HCT116 (cell line): ENCODE data around the gene EHD4. TPM values are rescaled to one million over a fixed set of nuclear protein-coding genes. Genes with fewer than 3 reads are reported as not detected.

ENCODE experiments used
- ATAC-seq: fragments of 200-7000 bp; cut with Tn5 transposase; 2 replicates; pipeline ENCODE4 v1.9.1; 2020; ENCODE audit warnings: mild to moderate bottlenecking, moderate library complexity
- BruUV-seq: library from RNA; stranded (reverse); fragments of 400-500 nt; replicated peaks from 2 replicates; lab custom pipeline; 2021; lab: Mats Ljungman, UMichigan
- CTCF ChIA-PET: fragments of 300-600 bp; sonication (Branson Sonifier 250); formaldehyde crosslinking; loops from one replicate; lab custom pipeline; 2021; ENCODE audit warnings: antibody characterized with exemption; lab: Charles Lee
- POLR2A ChIA-PET: fragments of 300-600, 350-600 bp; sonication (Branson Sonifier 250); formaldehyde crosslinking; loops from one replicate; lab custom pipeline; 2021; ENCODE audit warnings: antibody characterized with exemption; lab: Charles Lee
- RAD21 ChIA-PET, 2 experiments: fragments of 300-600 bp; sonication (Branson Sonifier 250); formaldehyde crosslinking; loops; one replicate each; lab custom pipeline; 2023; ENCODE audit warnings: low total read pairs in 2 of 2; ENCODE audit not compliant: uncharacterized antibody in 2 of 2, unreplicated experiment in 2 of 2, low non-redundant PET in 1 of 2; lab: Charles Lee
- DNase-seq: peaks from one replicate; pipeline ENCODE4 v3.0.0-alpha.2; 2010; ENCODE audit warnings: low read depth, low spot score
- H2AFZ ChIP-seq: fragments of 200-600 bp; shearing (Covaris generic), sonication (generic); 2 replicates; pipeline ENCODE4 v1.6.1; 2017; ENCODE audit warnings: low read depth, mixed run types, mixed read lengths, antibody characterized with exemption, low read length; ENCODE audit not compliant: poor library complexity, severe bottlenecking
- H3K27ac ChIP-seq: 2 replicates; pipeline ENCODE4 v1.5.1; 2012; ENCODE audit warnings: low read depth, low read length
- H3K27me3 ChIP-seq: fragments of 200-600 bp; sonication (generic); 2 replicates; pipeline ENCODE4 v1.6.1; 2016; ENCODE audit warnings: mixed run types, low read length, mixed read lengths; ENCODE audit not compliant: insufficient read depth
- H3K36me3 ChIP-seq, 2 experiments: fragments of 200-500 bp in 1 of 2; fragments of 200-600 bp in 1 of 2; sonication (Bioruptor generic) in 1 of 2; sonication (generic) in 1 of 2; 2 replicates each; pipeline versions ENCODE4 v1.5.1 to v1.6.1; 2014 to 2016; ENCODE audit warnings: low read length in 2 of 2, inconsistent platforms in 1 of 2, mixed read lengths in 1 of 2, mixed run types in 1 of 2; ENCODE audit not compliant: insufficient read depth in 2 of 2, control insufficient read depth in 1 of 2
- H3K4me1 ChIP-seq, 2 experiments: fragments of 200-600 bp in 1 of 2; sonication (generic) in 1 of 2; 2 replicates each; pipeline versions ENCODE4 v1.5.1 to v1.6.1; 2012 to 2017; ENCODE audit warnings: low read length in 2 of 2, inconsistent platforms in 1 of 2, mild to moderate bottlenecking in 1 of 2, mixed read lengths in 1 of 2, mixed run types in 1 of 2, moderate library complexity in 1 of 2; ENCODE audit not compliant: insufficient read depth in 2 of 2, control insufficient read depth in 1 of 2
- H3K4me2 ChIP-seq: fragments of 200-600 bp; sonication (generic); 2 replicates; pipeline ENCODE4 v1.6.1; 2017; ENCODE audit warnings: mixed run types, low read length, mixed read lengths
- H3K4me3 ChIP-seq, 2 experiments: fragments of 200-600 bp in 1 of 2; sonication (generic) in 1 of 2; replicated peaks in 1 of 2; 2 replicates each; pipeline ENCODE4 v1.5.1; 2011 to 2016; ENCODE audit warnings: low read length in 2 of 2, control low read depth in 1 of 2, low read depth in 1 of 2, mild to moderate bottlenecking in 1 of 2, mixed read lengths in 1 of 2, mixed run types in 1 of 2
- H3K79me2 ChIP-seq: fragments of 200-600 bp; sonication (generic); 2 replicates; pipeline ENCODE4 v1.6.1; 2017; ENCODE audit warnings: mild to moderate bottlenecking, mixed run types, low read length, moderate library complexity, mixed read lengths; ENCODE audit not compliant: insufficient read depth
- H3K9ac ChIP-seq: fragments of 200-600 bp; sonication (generic); 2 replicates; pipeline ENCODE4 v1.6.1; 2016; ENCODE audit warnings: low read length, mixed read lengths
- H3K9me2 ChIP-seq: fragments of 200-600 bp; sonication (generic), shearing (Covaris generic); 2 replicates; pipeline ENCODE4 v1.6.1; 2017; ENCODE audit warnings: mixed run types, mild to moderate bottlenecking, moderate library complexity; ENCODE audit not compliant: insufficient read depth
- H3K9me3 ChIP-seq, 2 experiments: fragments of 200-500 bp in 1 of 2; fragments of 200-600 bp in 1 of 2; sonication (Bioruptor generic) in 1 of 2; sonication (generic) in 1 of 2; 2 replicates each; pipeline ENCODE4 v1.6.1; 2014 to 2017; ENCODE audit warnings: low read length in 2 of 2, mixed read lengths in 2 of 2, inconsistent platforms in 1 of 2, low read depth in 1 of 2, mild to moderate bottlenecking in 1 of 2, mixed run types in 1 of 2, moderate library complexity in 1 of 2; ENCODE audit not compliant: control insufficient read depth in 1 of 2, insufficient read depth in 1 of 2
- H4K20me1 ChIP-seq: fragments of 200-600 bp; sonication (generic), shearing (Covaris generic); 2 replicates; pipeline ENCODE4 v1.6.1; 2017; ENCODE audit warnings: mixed run types, mild to moderate bottlenecking, moderate library complexity; ENCODE audit not compliant: insufficient read depth
- ATF3 ChIP-seq: IDR thresholded peaks from 2 replicates; pipeline ENCODE4 v1.6.1; 2012
- CBX3 ChIP-seq: IDR thresholded peaks from 2 replicates; pipeline ENCODE4 v1.6.1; 2012; ENCODE audit warnings: low read depth
- CEBPB ChIP-seq: IDR thresholded peaks from 2 replicates; pipeline ENCODE4 v1.6.1; 2012; ENCODE audit warnings: low read depth
- EGR1 ChIP-seq: IDR thresholded peaks from 2 replicates; pipeline ENCODE4 v1.6.1; 2012; ENCODE audit warnings: low read depth
- ELF1 ChIP-seq: IDR thresholded peaks from 2 replicates; pipeline ENCODE4 v1.6.1; 2012; ENCODE audit warnings: low read depth, borderline replicate concordance
- EZH2 ChIP-seq: fragments of 200-600 bp; sonication (generic); IDR thresholded peaks from 2 replicates; pipeline ENCODE4 v1.6.1; 2017; ENCODE audit warnings: antibody characterized with exemption, mixed run types
- EZH2phosphoT487 ChIP-seq: fragments of 200-600 bp; IDR thresholded peaks from 2 replicates; pipeline ENCODE4 v1.6.1; 2018; ENCODE audit warnings: antibody characterized with exemption, borderline replicate concordance
- JUND ChIP-seq: IDR thresholded peaks from 2 replicates; pipeline ENCODE4 v1.6.1; 2012
- POLR2A ChIP-seq: IDR thresholded peaks from 2 replicates; pipeline ENCODE4 v1.7.0; 2011; ENCODE audit warnings: borderline replicate concordance; ENCODE audit not compliant: insufficient read depth, insufficient read length; ENCODE audit errors: extremely low read depth
- RAD21 ChIP-seq: IDR thresholded peaks from 2 replicates; pipeline ENCODE4 v1.6.1; 2012; ENCODE audit warnings: low read depth, mild to moderate bottlenecking
- SIN3A ChIP-seq: IDR thresholded peaks from 2 replicates; pipeline ENCODE4 v1.6.1; 2012; ENCODE audit warnings: low read depth
- SP1 ChIP-seq: IDR thresholded peaks from 2 replicates; pipeline ENCODE4 v1.6.1; 2012; ENCODE audit warnings: low read depth
- SRF ChIP-seq: IDR thresholded peaks from 2 replicates; pipeline ENCODE4 v1.6.1; 2012; ENCODE audit warnings: low read depth
- TCF7L2 ChIP-seq: IDR thresholded peaks from 2 replicates; pipeline ENCODE4 v1.7.0; 2011; ENCODE audit warnings: borderline replicate concordance, inconsistent platforms; ENCODE audit not compliant: insufficient read depth, insufficient read length; ENCODE audit errors: extremely low read depth
- YY1 ChIP-seq: IDR thresholded peaks from 2 replicates; pipeline ENCODE4 v1.6.1; 2011; ENCODE audit warnings: low read length, low read depth, moderate library complexity, mild to moderate bottlenecking; ENCODE audit not compliant: insufficient replicate concordance; ENCODE audit errors: extremely low read depth
- ZBTB33 ChIP-seq: IDR thresholded peaks from 2 replicates; pipeline ENCODE4 v1.6.1; 2011; ENCODE audit warnings: mild to moderate bottlenecking, low read length, moderate library complexity; ENCODE audit not compliant: insufficient replicate concordance; ENCODE audit errors: extremely low read depth
- ZFX ChIP-seq: fragments of 450-650 bp; IDR thresholded peaks from 2 replicates; pipeline ENCODE4 v1.6.1; 2017
- ZNF274 ChIP-seq: fragments of 200-500 bp; sonication (Bioruptor generic); IDR thresholded peaks from 2 replicates; pipeline ENCODE4 v1.6.1; 2014; ENCODE audit warnings: mild to moderate bottlenecking, low read depth, low read length, inconsistent platforms
- intact Hi-C: fragments of 100-400 bp; cut with micrococcal nuclease; formaldehyde crosslinking; loops from 2 replicates; pipeline ENCODE4 v1.10.0; 2022
- total RNA-seq: library from RNA; stranded (reverse); gene quantifications from one replicate; pipeline ENCODE4 v1.2.1, GENCODE V29; 2021; ENCODE audit not compliant: unreplicated experiment

The EHD4 gene
- total RNA-seq, 1 experiment from 2014 or later: 28.0 TPM

DNA sequence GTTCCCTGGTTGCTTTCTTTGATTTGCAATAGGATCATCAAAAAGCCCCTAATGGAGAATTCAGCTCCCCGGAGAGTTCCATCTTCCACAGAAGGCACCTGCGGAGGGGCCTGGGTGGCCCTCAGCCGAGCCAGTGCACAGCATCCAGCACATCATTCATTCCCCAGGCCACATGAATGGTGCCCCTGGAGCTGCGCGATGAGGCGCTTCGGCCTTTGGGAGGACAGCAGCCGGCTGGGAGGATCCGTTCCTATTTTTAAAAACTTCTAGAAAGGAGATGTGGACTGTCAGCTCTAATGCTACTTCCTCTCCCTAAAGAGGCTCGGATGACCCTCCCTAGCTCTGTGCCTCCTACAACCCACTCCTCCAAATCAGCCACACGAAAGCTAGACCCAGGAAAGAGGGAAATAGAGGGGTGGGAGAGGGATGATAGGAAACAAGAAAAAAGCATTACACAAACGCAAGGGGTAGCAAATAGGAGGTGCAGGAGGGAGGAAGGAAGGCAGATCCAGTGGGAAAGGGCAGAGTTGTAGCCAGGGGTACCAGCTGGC is 20.3 kb downstream of the EHD4 start:
- Histone ChIP-seq H3K27ac (no peak overlapping the region), H3K36me3 (peaks cover 4 to 29% of the 10 kb centered on the region in 2 experiments; a peak in 3 of 4 replicates), H3K4me1 (peaks cover 0 to 13% of the 10 kb centered on the region in 2 experiments; a peak in 2 of 4 replicates), H3K4me3 (no peak overlapping the region), H2AFZ (no peak overlapping the region), H3K9me3 (no peaks in the 10 kb centered on the region), H3K79me2 (peaks cover 57% of the 10 kb centered on the region), H3K27me3 (no peaks in the 10 kb centered on the region), H3K9ac (no peak overlapping the region), H3K4me2 (no peak overlapping the region), H4K20me1 (no peaks in the 10 kb centered on the region; the same call in 1 of the 2 replicates), H3K9me2 (no peaks in the 10 kb centered on the region)
- intact Hi-C loops: no loop called here
- DNase-seq (no peak), ATAC-seq (no peak)
- RAD21 ChIA-PET: no interaction called here
- BruUV-seq: no TSS peak
- POLR2A ChIA-PET: no interaction called here
- CTCF ChIA-PET: no interaction called here
- TF ChIP-seq SIN3A: no peak
- no peak for TF ChIP-seq ELF1
- TF ChIP-seq ZFX: no peak
- TF ChIP-seq EZH2: no peak
- TF ChIP-seq CEBPB: no peak
- TF ChIP-seq CBX3: no peak
- TF ChIP-seq ZBTB33: no peak
- no peak for TF ChIP-seq YY1
- TF ChIP-seq ZNF274: no peak
- no peak for TF ChIP-seq TCF7L2
- no peak for TF ChIP-seq SRF
- no peak for TF ChIP-seq EZH2phosphoT487
- TF ChIP-seq SP1: no peak
- TF ChIP-seq EGR1: no peak
- no peak for TF ChIP-seq JUND
- no peak for TF ChIP-seq ATF3
- no peak for TF ChIP-seq RAD21
- TF ChIP-seq POLR2A: no peak
